Smooth muscle cell (in vitro differentiated cells): ENCODE results near the gene PTCH1. TPM values are rescaled to one million over a fixed set of nuclear protein-coding genes. Genes with fewer than 3 reads are reported as not detected.

ENCODE experiments used
- DNase-seq: peaks from one replicate; lab custom pipeline; 2025; ENCODE audit not compliant: unreplicated experiment; lab: John Stamatoyannopoulos, UW
- H2AFZ ChIP-seq: fragments of 200-600 bp; sonication (generic); 2 replicates; pipeline ENCODE4 v1.6.0; 2016; ENCODE audit warnings: antibody characterized with exemption, low read depth, mild to moderate bottlenecking
- H3F3A ChIP-seq: fragments of 200-600 bp; sonication (generic); 2 replicates; pipeline ENCODE4 v1.6.0; 2017; ENCODE audit warnings: antibody characterized with exemption, low read depth
- H3K27ac ChIP-seq: fragments of 200-600 bp; sonication (generic); 2 replicates; pipeline ENCODE4 v1.5.1; 2016; ENCODE audit warnings: low read depth, mild to moderate bottlenecking
- H3K27me3 ChIP-seq: fragments of 200-600 bp; sonication (generic); 2 replicates; pipeline ENCODE4 v1.6.1; 2016; ENCODE audit warnings: low read depth, mild to moderate bottlenecking
- H3K36me3 ChIP-seq: fragments of 200-600 bp; sonication (generic); 2 replicates; pipeline ENCODE4 v1.5.1; 2016; ENCODE audit warnings: low read depth
- H3K4me1 ChIP-seq: fragments of 200-600 bp; sonication (generic); 2 replicates; pipeline ENCODE4 v1.5.1; 2016; ENCODE audit warnings: low read depth
- H3K4me2 ChIP-seq: fragments of 200-600 bp; sonication (generic); 2 replicates; pipeline ENCODE4 v1.6.0; 2016; ENCODE audit warnings: mild to moderate bottlenecking
- H3K4me3 ChIP-seq: fragments of 200-600 bp; sonication (generic); 2 replicates; pipeline ENCODE4 v1.5.1; 2016; ENCODE audit warnings: mild to moderate bottlenecking
- H3K79me2 ChIP-seq: fragments of 200-600 bp; sonication (generic); 2 replicates; pipeline ENCODE4 v1.6.0; 2016; ENCODE audit warnings: low read depth, mild to moderate bottlenecking
- H3K9ac ChIP-seq: fragments of 200-600 bp; sonication (generic); 2 replicates; pipeline ENCODE4 v1.6.0; 2016; ENCODE audit warnings: low read depth
- H3K9me3 ChIP-seq: fragments of 200-600 bp; sonication (generic); replicated peaks from 2 replicates; pipeline ENCODE4 v1.5.1; 2016; ENCODE audit warnings: low read depth
- H4K20me1 ChIP-seq: fragments of 200-600 bp; sonication (generic); 2 replicates; pipeline ENCODE4 v1.6.0; 2016; ENCODE audit warnings: low read depth
- WGBS: methylation state at CpG from one replicate; pipeline ENCODE4 v1.1.7; 2016; ENCODE audit warnings: low lambda C conversion rate; 5-methylcytosine and 5-hydroxymethylcytosine counted together
- polyA plus RNA-seq: library from polyadenylated mRNA; unstranded; fragments of >200 nt; fragmentation: Nextera tagmentation; extraction: Ambion mirVana; gene quantifications from 2 replicates; pipeline ENCODE4 v1.2.1, GENCODE V29; 2016
- total RNA-seq: library from RNA; depleted of rRNA; stranded (reverse); fragments of >200 nt; gene quantifications from 2 replicates; pipeline ENCODE4 v1.2.3, GENCODE V29; 2014
- TF ChIP-seq, protein P1 (sequence below): fragments of 200-600 bp; sonication (generic); IDR thresholded peaks from 2 replicates; pipeline ENCODE4 v1.5.1; 2017; ENCODE audit warnings: borderline replicate concordance, mild to moderate bottlenecking, antibody characterized with exemption; ENCODE audit not compliant: insufficient read depth, poor library complexity, severe bottlenecking

Gene PTCH1
- total and polyA plus RNA-seq, 2 experiments from 2014 or later: 5.8 to 6.3 TPM

- Histone ChIP-seq H3K4me1 (no peaks in the 10 kb centered on the region), H3K27me3 (no peaks in the 10 kb centered on the region), H3K27ac (no peak overlapping the region), H3K9me3 (no peaks in the 10 kb centered on the region), H3K4me2 (no peak overlapping the region), H3K4me3 (no peak overlapping the region), H2AFZ (no peak overlapping the region), H3K79me2 (no peaks in the 10 kb centered on the region), H3K36me3 (no peaks in the 10 kb centered on the region), H3F3A (no peaks in the 10 kb centered on the region), H3K9ac (no peak overlapping the region), H4K20me1 (no peaks in the 10 kb centered on the region)
- DNase-seq: no peak
- WGBS: 76% methylated on average over 8 of the region's 8 CpGs
- TF ChIP-seq, protein P1, sequence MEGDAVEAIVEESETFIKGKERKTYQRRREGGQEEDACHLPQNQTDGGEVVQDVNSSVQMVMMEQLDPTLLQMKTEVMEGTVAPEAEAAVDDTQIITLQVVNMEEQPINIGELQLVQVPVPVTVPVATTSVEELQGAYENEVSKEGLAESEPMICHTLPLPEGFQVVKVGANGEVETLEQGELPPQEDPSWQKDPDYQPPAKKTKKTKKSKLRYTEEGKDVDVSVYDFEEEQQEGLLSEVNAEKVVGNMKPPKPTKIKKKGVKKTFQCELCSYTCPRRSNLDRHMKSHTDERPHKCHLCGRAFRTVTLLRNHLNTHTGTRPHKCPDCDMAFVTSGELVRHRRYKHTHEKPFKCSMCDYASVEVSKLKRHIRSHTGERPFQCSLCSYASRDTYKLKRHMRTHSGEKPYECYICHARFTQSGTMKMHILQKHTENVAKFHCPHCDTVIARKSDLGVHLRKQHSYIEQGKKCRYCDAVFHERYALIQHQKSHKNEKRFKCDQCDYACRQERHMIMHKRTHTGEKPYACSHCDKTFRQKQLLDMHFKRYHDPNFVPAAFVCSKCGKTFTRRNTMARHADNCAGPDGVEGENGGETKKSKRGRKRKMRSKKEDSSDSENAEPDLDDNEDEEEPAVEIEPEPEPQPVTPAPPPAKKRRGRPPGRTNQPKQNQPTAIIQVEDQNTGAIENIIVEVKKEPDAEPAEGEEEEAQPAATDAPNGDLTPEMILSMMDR: no peak
These were observed 12.2 kb upstream of the PTCH1 start for GRCh38 chr9:95528908-95529502.

GRCh38 chr9:95522871-95523370 lies 6.2 kb upstream of the PTCH1 start:
- Histone ChIP-seq H3K27ac (peak overlapping the region; percentile 42), H3K4me2 (no peak overlapping the region), H3K9ac (no peak overlapping the region), H3K36me3 (no peaks in the 10 kb centered on the region), H3K4me3 (no peak overlapping the region), H3K4me1 (no peaks in the 10 kb centered on the region), H3F3A (no peaks in the 10 kb centered on the region), H3K79me2 (no peaks in the 10 kb centered on the region), H2AFZ (no peak overlapping the region), H3K9me3 (no peaks in the 10 kb centered on the region), H3K27me3 (peaks cover 5% of the 10 kb centered on the region), H4K20me1 (no peaks in the 10 kb centered on the region)
- 55% methylated on average over 3 of the region's 3 CpGs for WGBS
- TF ChIP-seq, protein P1: no peak
- DNase-seq: no peak

DNA sequence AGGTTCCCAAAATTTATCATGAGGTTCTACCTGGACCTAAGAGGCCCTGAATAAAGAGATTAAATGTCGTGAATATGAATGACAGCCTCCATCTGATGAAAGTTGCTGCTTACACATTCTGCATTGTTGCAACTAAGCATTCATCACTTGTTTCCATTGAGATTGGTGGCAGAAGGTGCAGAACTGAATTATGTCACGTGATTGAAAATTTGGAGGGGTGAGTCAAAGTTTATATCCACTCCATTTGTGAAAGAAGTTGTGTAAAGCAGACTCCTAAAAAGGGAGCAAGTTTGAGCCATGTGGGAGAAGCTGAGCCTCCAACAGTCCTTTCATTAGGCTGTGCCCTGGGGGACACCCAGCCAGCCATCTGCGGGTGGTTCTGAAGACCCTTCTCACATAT lies 4.9 kb upstream of the PTCH1 start:
- Histone ChIP-seq H3K9me3 (no peaks in the 10 kb centered on the region), H3K27ac (no peak overlapping the region), H3K36me3 (no peaks in the 10 kb centered on the region), H3K4me2 (no peak overlapping the region), H2AFZ (no peak overlapping the region), H3K27me3 (peaks cover 12% of the 10 kb centered on the region), H3K79me2 (no peaks in the 10 kb centered on the region), H3F3A (no peaks in the 10 kb centered on the region), H3K9ac (no peak overlapping the region), H3K4me1 (peaks cover 6% of the 10 kb centered on the region), H3K4me3 (no peak overlapping the region), H4K20me1 (no peaks in the 10 kb centered on the region)
- DNase-seq: no peak
- TF ChIP-seq, protein P1: no peak
- 93% methylated on average over 3 of the region's 3 CpGs for WGBS
